GM23338 (cell line): ENCODE data around the gene COP1. TPM values are rescaled to one million over a fixed set of nuclear protein-coding genes. Genes with fewer than 3 reads are reported as not detected.

Experiments
- ATAC-seq: fragments of 200-7000 bp; cut with Tn5 transposase; 3 replicates; pipeline ENCODE4 v1.9.1; 2020
- DNase-seq: peaks from one replicate; pipeline ENCODE4 v3.0.0-alpha.2; 2015; ENCODE audit warnings: low spot score
- H2AFZ ChIP-seq: fragments of 200-600 bp; sonication (generic); 2 replicates; pipeline ENCODE4 v1.8.0; 2016; ENCODE audit warnings: antibody characterized with exemption, mild to moderate bottlenecking, moderate library complexity
- H3F3A ChIP-seq: fragments of 200-600 bp; sonication (generic); replicated peaks from 2 replicates; pipeline ENCODE4 v1.8.0; 2017; ENCODE audit warnings: antibody characterized with exemption, mixed run types, low read depth
- H3K27ac ChIP-seq: fragments of 200-600 bp; sonication (generic); 2 replicates; pipeline ENCODE4 v1.6.1; 2016; ENCODE audit warnings: low read depth
- H3K27me3 ChIP-seq: fragments of 200-600 bp; sonication (generic); 2 replicates; pipeline ENCODE4 v1.8.0; 2016; ENCODE audit warnings: mild to moderate bottlenecking, mixed run types, moderate library complexity; ENCODE audit not compliant: insufficient read depth
- H3K36me3 ChIP-seq: fragments of 200-600 bp; sonication (generic); 2 replicates; pipeline ENCODE4 v1.8.0; 2016; ENCODE audit warnings: mild to moderate bottlenecking; ENCODE audit not compliant: insufficient read depth
- H3K4me1 ChIP-seq: fragments of 200-600 bp; sonication (generic); 2 replicates; pipeline ENCODE4 v1.8.0; 2016; ENCODE audit warnings: mild to moderate bottlenecking, moderate library complexity; ENCODE audit not compliant: insufficient read depth
- H3K4me2 ChIP-seq: fragments of 200-600 bp; sonication (generic); 2 replicates; pipeline ENCODE4 v1.7.1; 2017; ENCODE audit warnings: mixed run types
- H3K4me3 ChIP-seq: fragments of 200-600 bp; sonication (generic); 2 replicates; pipeline ENCODE4 v1.6.1; 2016; ENCODE audit warnings: mixed run types
- H3K79me2 ChIP-seq: fragments of 200-600 bp; sonication (generic); replicated peaks from 2 replicates; pipeline ENCODE4 v1.8.0; 2017; ENCODE audit warnings: mild to moderate bottlenecking; ENCODE audit not compliant: insufficient read depth
- H3K9me2 ChIP-seq: fragments of 200-600 bp; sonication (generic); 2 replicates; pipeline ENCODE4 v1.8.0; 2017; ENCODE audit not compliant: insufficient read depth
- H4K20me1 ChIP-seq: fragments of 200-600 bp; sonication (generic); replicated peaks from 2 replicates; pipeline ENCODE4 v1.8.0; 2017; ENCODE audit warnings: mild to moderate bottlenecking; ENCODE audit not compliant: insufficient read depth
- H3K27ac Mint-ChIP-seq: 2 replicates; pipeline ENCODE4 v1.8.0; 2020; ENCODE audit warnings: inconsistent platforms, mild to moderate bottlenecking, moderate library complexity, mixed read lengths
- H3K27me3 Mint-ChIP-seq: 3 replicates; pipeline ENCODE4 v1.8.0; 2022; ENCODE audit warnings: low read depth, mild to moderate bottlenecking, moderate library complexity, mixed read lengths, inconsistent platforms; ENCODE audit not compliant: insufficient read depth, poor library complexity
- H3K36me3 Mint-ChIP-seq: 3 replicates; pipeline ENCODE4 v1.8.0; 2021; ENCODE audit warnings: low read depth, mild to moderate bottlenecking, inconsistent platforms, moderate library complexity, mixed read lengths
- H3K4me1 Mint-ChIP-seq: 3 replicates; pipeline ENCODE4 v1.8.0; 2020; ENCODE audit warnings: mild to moderate bottlenecking, inconsistent platforms, mixed read lengths
- H3K4me3 Mint-ChIP-seq: 3 replicates; pipeline ENCODE4 v1.8.0; 2021; ENCODE audit warnings: moderate library complexity, mild to moderate bottlenecking, inconsistent platforms, mixed read lengths
- H3K9me3 Mint-ChIP-seq: 3 replicates; pipeline ENCODE4 v1.8.0; 2020; ENCODE audit warnings: moderate library complexity, mild to moderate bottlenecking, inconsistent platforms, mixed read lengths
- CREB1 ChIP-seq: fragments of 250-450 bp; sonication (Bioruptor Pico); IDR thresholded peaks from 2 replicates; pipeline ENCODE4 v1.5.0; 2020; ENCODE audit warnings: low read depth, mild to moderate bottlenecking, moderate library complexity
- EZH2 ChIP-seq: fragments of 200-600 bp; sonication (generic); IDR thresholded peaks from one replicate; pipeline ENCODE4 v1.8.0; 2017; ENCODE audit warnings: antibody characterized with exemption, mild to moderate bottlenecking, low read depth; ENCODE audit not compliant: unreplicated experiment
- EZH2phosphoT487 ChIP-seq: fragments of 200-600 bp; sonication (generic); IDR thresholded peaks from one replicate; pipeline ENCODE4 v1.8.1; 2018; ENCODE audit warnings: antibody characterized with exemption; ENCODE audit not compliant: unreplicated experiment
- JUNB ChIP-seq: IDR thresholded peaks from one replicate; pipeline ENCODE4 v1.6.1; 2016; ENCODE audit warnings: antibody characterized with exemption; ENCODE audit not compliant: unreplicated experiment
- NANOG ChIP-seq: IDR thresholded peaks from 2 replicates; pipeline ENCODE4 v1.6.1; 2016; ENCODE audit warnings: antibody characterized with exemption, borderline replicate concordance
- STAT1 ChIP-seq: IDR thresholded peaks from one replicate; pipeline ENCODE4 v1.6.1; 2016; ENCODE audit warnings: antibody characterized with exemption; ENCODE audit not compliant: unreplicated experiment
- ZNF114 ChIP-seq: fragments of 250-450 bp; sonication (Bioruptor Pico); IDR thresholded peaks from 2 replicates; pipeline ENCODE4 v1.5.0; 2020; ENCODE audit warnings: mild to moderate bottlenecking, moderate library complexity
- polyA plus RNA-seq: library from polyadenylated mRNA; unstranded; fragments of >200 nt; fragmentation: Nextera tagmentation; extraction: Ambion mirVana; gene quantifications from 2 replicates; pipeline ENCODE4 v1.2.1, GENCODE V29; 2016
- total RNA-seq: library from RNA; depleted of rRNA; stranded (reverse); fragments of >200 nt; shearing (Covaris generic); gene quantifications from 2 replicates; pipeline ENCODE4 v1.2.3, GENCODE V29; 2014
- TF ChIP-seq, protein P1 (sequence below): fragments of 250-450 bp; sonication (Bioruptor Pico); IDR thresholded peaks from 2 replicates; pipeline ENCODE4 v1.5.0; 2020; ENCODE audit warnings: mild to moderate bottlenecking, moderate library complexity
- TF ChIP-seq, protein P2 (sequence below): IDR thresholded peaks from 2 replicates; pipeline ENCODE4 v1.6.1; 2016; ENCODE audit warnings: antibody characterized with exemption
- TF ChIP-seq, protein P3 (sequence below), 2 experiments: fragments of 200-600 bp in 1 of 2; sonication (generic) in 1 of 2; conservative IDR thresholded peaks; 2 replicates each; pipeline versions ENCODE4 v1.5.1 to v1.6.1; 2016 to 2017; ENCODE audit warnings: antibody characterized with exemption in 2 of 2, low read depth in 2 of 2, mild to moderate bottlenecking in 2 of 2, moderate library complexity in 1 of 2

The COP1 gene
- total and polyA plus RNA-seq, 2 experiments from 2014 or later: 54.0 to 54.9 TPM

- DNase-seq: no peak
- H3K36me3 ChIP-seq: no peaks in the 10 kb centered on the region
- Mint-ChIP-seq H3K4me1 (no peaks in the 10 kb centered on the region), H3K9me3 (no peaks in the 10 kb centered on the region), H3K36me3 (no peaks in the 10 kb centered on the region), H3K27ac (no peak overlapping the region), H3K27me3 (peaks cover 2% of the 10 kb centered on the region), H3K4me3 (no peak overlapping the region)
- H3F3A ChIP-seq: no peaks in the 10 kb centered on the region
- H3K27ac ChIP-seq: no peak overlapping the region
- no peaks in the 10 kb centered on the region for H3K9me2 ChIP-seq
- no peaks in the 10 kb centered on the region for H3K27me3 ChIP-seq
- H3K79me2 ChIP-seq: no peaks in the 10 kb centered on the region
- H3K4me2 ChIP-seq: no peak overlapping the region
- no peaks in the 10 kb centered on the region for H4K20me1 ChIP-seq
- H3K4me1 ChIP-seq: no peaks in the 10 kb centered on the region
- no peak overlapping the region for H3K4me3 ChIP-seq
- TF ChIP-seq, protein P1, sequence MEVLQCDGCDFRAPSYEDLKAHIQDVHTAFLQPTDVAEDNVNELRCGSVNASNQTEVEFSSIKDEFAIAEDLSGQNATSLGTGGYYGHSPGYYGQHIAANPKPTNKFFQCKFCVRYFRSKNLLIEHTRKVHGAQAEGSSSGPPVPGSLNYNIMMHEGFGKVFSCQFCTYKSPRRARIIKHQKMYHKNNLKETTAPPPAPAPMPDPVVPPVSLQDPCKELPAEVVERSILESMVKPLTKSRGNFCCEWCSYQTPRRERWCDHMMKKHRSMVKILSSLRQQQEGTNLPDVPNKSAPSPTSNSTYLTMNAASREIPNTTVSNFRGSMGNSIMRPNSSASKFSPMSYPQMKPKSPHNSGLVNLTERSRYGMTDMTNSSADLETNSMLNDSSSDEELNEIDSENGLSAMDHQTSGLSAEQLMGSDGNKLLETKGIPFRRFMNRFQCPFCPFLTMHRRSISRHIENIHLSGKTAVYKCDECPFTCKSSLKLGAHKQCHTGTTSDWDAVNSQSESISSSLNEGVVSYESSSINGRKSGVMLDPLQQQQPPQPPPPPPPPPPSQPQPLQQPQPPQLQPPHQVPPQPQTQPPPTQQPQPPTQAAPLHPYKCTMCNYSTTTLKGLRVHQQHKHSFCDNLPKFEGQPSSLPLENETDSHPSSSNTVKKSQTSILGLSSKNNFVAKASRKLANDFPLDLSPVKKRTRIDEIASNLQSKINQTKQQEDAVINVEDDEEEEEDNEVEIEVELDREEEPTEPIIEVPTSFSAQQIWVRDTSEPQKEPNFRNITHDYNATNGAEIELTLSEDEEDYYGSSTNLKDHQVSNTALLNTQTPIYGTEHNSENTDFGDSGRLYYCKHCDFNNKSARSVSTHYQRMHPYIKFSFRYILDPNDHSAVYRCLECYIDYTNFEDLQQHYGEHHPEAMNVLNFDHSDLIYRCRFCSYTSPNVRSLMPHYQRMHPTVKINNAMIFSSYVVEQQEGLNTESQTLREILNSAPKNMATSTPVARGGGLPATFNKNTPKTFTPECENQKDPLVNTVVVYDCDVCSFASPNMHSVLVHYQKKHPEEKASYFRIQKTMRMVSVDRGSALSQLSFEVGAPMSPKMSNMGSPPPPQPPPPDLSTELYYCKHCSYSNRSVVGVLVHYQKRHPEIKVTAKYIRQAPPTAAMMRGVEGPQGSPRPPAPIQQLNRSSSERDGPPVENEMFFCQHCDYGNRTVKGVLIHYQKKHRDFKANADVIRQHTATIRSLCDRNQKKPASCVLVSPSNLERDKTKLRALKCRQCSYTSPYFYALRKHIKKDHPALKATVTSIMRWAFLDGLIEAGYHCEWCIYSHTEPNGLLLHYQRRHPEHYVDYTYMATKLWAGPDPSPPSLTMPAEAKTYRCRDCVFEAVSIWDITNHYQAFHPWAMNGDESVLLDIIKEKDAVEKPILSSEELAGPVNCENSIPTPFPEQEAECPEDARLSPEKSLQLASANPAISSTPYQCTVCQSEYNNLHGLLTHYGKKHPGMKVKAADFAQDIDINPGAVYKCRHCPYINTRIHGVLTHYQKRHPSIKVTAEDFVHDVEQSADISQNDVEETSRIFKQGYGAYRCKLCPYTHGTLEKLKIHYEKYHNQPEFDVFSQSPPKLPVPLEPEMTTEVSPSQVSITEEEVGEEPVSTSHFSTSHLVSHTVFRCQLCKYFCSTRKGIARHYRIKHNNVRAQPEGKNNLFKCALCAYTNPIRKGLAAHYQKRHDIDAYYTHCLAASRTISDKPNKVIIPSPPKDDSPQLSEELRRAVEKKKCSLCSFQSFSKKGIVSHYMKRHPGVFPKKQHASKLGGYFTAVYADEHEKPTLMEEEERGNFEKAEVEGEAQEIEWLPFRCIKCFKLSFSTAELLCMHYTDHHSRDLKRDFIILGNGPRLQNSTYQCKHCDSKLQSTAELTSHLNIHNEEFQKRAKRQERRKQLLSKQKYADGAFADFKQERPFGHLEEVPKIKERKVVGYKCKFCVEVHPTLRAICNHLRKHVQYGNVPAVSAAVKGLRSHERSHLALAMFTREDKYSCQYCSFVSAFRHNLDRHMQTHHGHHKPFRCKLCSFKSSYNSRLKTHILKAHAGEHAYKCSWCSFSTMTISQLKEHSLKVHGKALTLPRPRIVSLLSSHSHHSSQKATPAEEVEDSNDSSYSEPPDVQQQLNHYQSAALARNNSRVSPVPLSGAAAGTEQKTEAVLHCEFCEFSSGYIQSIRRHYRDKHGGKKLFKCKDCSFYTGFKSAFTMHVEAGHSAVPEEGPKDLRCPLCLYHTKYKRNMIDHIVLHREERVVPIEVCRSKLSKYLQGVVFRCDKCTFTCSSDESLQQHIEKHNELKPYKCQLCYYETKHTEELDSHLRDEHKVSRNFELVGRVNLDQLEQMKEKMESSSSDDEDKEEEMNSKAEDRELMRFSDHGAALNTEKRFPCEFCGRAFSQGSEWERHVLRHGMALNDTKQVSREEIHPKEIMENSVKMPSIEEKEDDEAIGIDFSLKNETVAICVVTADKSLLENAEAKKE: no peak
- TF ChIP-seq ZNF114 (CRISPR knock-in tag) (no peak), CREB1 (no peak), JUNB (no peak), NANOG (no peak), STAT1 (no peak), EZH2 (no peak), EZH2phosphoT487 (no peak)
- TF ChIP-seq, protein P2, sequence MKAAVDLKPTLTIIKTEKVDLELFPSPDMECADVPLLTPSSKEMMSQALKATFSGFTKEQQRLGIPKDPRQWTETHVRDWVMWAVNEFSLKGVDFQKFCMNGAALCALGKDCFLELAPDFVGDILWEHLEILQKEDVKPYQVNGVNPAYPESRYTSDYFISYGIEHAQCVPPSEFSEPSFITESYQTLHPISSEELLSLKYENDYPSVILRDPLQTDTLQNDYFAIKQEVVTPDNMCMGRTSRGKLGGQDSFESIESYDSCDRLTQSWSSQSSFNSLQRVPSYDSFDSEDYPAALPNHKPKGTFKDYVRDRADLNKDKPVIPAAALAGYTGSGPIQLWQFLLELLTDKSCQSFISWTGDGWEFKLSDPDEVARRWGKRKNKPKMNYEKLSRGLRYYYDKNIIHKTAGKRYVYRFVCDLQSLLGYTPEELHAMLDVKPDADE: no peak
- TF ChIP-seq, protein P3, sequence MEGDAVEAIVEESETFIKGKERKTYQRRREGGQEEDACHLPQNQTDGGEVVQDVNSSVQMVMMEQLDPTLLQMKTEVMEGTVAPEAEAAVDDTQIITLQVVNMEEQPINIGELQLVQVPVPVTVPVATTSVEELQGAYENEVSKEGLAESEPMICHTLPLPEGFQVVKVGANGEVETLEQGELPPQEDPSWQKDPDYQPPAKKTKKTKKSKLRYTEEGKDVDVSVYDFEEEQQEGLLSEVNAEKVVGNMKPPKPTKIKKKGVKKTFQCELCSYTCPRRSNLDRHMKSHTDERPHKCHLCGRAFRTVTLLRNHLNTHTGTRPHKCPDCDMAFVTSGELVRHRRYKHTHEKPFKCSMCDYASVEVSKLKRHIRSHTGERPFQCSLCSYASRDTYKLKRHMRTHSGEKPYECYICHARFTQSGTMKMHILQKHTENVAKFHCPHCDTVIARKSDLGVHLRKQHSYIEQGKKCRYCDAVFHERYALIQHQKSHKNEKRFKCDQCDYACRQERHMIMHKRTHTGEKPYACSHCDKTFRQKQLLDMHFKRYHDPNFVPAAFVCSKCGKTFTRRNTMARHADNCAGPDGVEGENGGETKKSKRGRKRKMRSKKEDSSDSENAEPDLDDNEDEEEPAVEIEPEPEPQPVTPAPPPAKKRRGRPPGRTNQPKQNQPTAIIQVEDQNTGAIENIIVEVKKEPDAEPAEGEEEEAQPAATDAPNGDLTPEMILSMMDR (conservative IDR thresholded peaks at IDR 0.05; ENCODE audit: low read depth in 2 of 2): no peak
- no peak overlapping the region for H2AFZ ChIP-seq
- no peak for ATAC-seq
Observed at GRCh38 chr1:176029609-176030008, 177.5 kb downstream of the COP1 start.
